ENCODE results near the gene KCNJ15.

The KCNJ15 gene

DNA sequence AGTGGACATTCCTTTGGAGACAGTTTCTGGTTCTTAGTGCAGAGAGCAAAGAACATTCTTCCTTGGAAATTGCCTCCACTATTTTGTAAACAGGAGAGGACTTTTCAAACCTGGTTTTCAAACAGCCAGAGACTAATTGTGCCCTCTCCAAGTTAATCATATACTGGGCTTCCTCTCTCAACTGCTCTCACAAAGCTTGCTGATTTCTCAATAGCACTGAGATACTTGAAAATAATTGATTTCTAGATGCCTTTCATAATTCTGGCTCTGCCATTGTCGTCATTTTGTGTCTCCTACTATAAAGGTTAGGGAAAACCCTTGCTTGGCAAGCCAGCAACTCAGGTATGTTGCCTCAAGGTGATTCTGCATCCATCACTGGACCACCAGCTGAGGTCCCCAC, 56.0 kb downstream of the KCNJ15 start:
- no peaks in the 10 kb centered on the region for H3K36me3 ChIP-seq (replicated peaks; ENCODE audit: low read depth, low read length)
- H3K4me3 ChIP-seq (ENCODE audit: low read length), result no peak overlapping the region
- no peaks in the 10 kb centered on the region for H3K4me1 ChIP-seq (ENCODE audit: low read length)
- no peak overlapping the region for H2AFZ ChIP-seq (ENCODE audit: low read depth, low read length)
- no peak overlapping the region for H3K4me2 ChIP-seq (ENCODE audit: low read length)
- TF ChIP-seq, protein P1, sequence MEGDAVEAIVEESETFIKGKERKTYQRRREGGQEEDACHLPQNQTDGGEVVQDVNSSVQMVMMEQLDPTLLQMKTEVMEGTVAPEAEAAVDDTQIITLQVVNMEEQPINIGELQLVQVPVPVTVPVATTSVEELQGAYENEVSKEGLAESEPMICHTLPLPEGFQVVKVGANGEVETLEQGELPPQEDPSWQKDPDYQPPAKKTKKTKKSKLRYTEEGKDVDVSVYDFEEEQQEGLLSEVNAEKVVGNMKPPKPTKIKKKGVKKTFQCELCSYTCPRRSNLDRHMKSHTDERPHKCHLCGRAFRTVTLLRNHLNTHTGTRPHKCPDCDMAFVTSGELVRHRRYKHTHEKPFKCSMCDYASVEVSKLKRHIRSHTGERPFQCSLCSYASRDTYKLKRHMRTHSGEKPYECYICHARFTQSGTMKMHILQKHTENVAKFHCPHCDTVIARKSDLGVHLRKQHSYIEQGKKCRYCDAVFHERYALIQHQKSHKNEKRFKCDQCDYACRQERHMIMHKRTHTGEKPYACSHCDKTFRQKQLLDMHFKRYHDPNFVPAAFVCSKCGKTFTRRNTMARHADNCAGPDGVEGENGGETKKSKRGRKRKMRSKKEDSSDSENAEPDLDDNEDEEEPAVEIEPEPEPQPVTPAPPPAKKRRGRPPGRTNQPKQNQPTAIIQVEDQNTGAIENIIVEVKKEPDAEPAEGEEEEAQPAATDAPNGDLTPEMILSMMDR (IDR thresholded peaks at IDR 0.05; ENCODE audit: low read depth, low read length), result no peak
- no peak for TF ChIP-seq EZH2phosphoT487 (IDR thresholded peaks at IDR 0.05; ENCODE audit: low read depth)
- no peak overlapping the region for H3K9ac ChIP-seq (ENCODE audit: low read length)
- no peak overlapping the region for H3K27ac ChIP-seq (ENCODE audit: low read length)
- H4K20me1 ChIP-seq (ENCODE audit: insufficient read depth, low read length), result no peaks in the 10 kb centered on the region
- no peaks in the 10 kb centered on the region for H3K79me2 ChIP-seq (ENCODE audit: low read length)
- no peaks in the 10 kb centered on the region for H3K9me3 ChIP-seq (ENCODE audit: insufficient read depth, low read length)
- H3K27me3 ChIP-seq (ENCODE audit: low read depth, low read length), result no peaks in the 10 kb centered on the region

DNA sequence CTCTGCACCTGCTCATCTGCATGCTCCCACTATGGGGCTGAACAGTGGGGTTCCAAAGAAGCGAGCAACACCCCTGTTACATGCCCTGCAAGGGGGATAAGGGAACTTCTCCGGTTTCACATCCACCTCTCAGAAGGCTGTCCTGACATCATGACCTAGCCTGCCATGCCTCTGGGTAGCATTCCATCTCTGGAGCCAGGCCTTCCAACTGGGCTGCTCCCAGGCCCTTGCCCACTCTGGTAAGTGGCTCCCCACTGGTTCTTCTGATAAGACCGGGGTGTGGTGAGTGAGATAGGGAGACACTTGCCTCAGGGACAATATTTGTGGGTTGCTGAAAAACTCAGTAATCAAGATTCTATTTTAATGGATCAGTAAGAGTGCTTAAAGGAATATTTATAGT, 57.8 kb downstream of the KCNJ15 start:
- H3K4me2 ChIP-seq (ENCODE audit: low read length), result no peak overlapping the region
- no peaks in the 10 kb centered on the region for H3K27me3 ChIP-seq (ENCODE audit: low read depth, low read length)
- no peak overlapping the region for H3K4me3 ChIP-seq (ENCODE audit: low read length)
- no peaks in the 10 kb centered on the region for H3K36me3 ChIP-seq (replicated peaks; ENCODE audit: low read depth, low read length)
- no peak overlapping the region for H3K9ac ChIP-seq (ENCODE audit: low read length)
- H3K4me1 ChIP-seq (ENCODE audit: low read length), result no peaks in the 10 kb centered on the region
- no peak overlapping the region for H2AFZ ChIP-seq (ENCODE audit: low read depth, low read length)
- no peak for TF ChIP-seq EZH2phosphoT487 (IDR thresholded peaks at IDR 0.05; ENCODE audit: low read depth)
- TF ChIP-seq, protein P1 (IDR thresholded peaks at IDR 0.05; ENCODE audit: low read depth, low read length), result no peak
- H3K27ac ChIP-seq (ENCODE audit: low read length), result no peak overlapping the region
- no peaks in the 10 kb centered on the region for H3K9me3 ChIP-seq (ENCODE audit: insufficient read depth, low read length)
- no peaks in the 10 kb centered on the region for H4K20me1 ChIP-seq (ENCODE audit: insufficient read depth, low read length)
- no peaks in the 10 kb centered on the region for H3K79me2 ChIP-seq (ENCODE audit: low read length)

DNA sequence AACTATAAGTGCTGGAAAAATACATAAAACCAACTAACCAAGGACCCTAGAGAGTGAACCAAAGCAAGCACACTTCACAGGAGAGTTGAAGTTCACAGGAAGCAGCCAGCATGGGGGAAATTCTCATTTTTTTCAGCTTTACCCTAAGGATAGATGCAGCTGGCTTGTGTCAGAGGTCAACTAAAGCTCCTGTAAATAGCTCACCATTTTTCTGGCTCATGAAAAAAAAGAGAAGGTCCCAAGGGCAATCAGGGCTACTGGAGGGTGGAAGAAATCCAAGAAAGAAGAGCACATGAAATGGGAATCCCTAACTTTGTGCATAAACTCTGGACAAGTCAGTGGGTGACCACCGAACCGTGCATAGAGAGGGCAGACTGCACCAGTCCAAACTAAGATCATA, 58.3 kb downstream of the KCNJ15 start:
- no peaks in the 10 kb centered on the region for H3K4me1 ChIP-seq (ENCODE audit: low read length)
- H3K9ac ChIP-seq (ENCODE audit: low read length), result no peak overlapping the region
- no peaks in the 10 kb centered on the region for H3K79me2 ChIP-seq (ENCODE audit: low read length)
- H2AFZ ChIP-seq (ENCODE audit: low read depth, low read length), result no peak overlapping the region
- TF ChIP-seq EZH2phosphoT487 (IDR thresholded peaks at IDR 0.05; ENCODE audit: low read depth), result no peak
- TF ChIP-seq, protein P1 (IDR thresholded peaks at IDR 0.05; ENCODE audit: low read depth, low read length), result no peak
- H3K27ac ChIP-seq (ENCODE audit: low read length), result no peak overlapping the region
- no peaks in the 10 kb centered on the region for H4K20me1 ChIP-seq (ENCODE audit: insufficient read depth, low read length)
- no peaks in the 10 kb centered on the region for H3K27me3 ChIP-seq (ENCODE audit: low read depth, low read length)
- H3K9me3 ChIP-seq (ENCODE audit: insufficient read depth, low read length), result no peaks in the 10 kb centered on the region
- no peak overlapping the region for H3K4me3 ChIP-seq (ENCODE audit: low read length)
- no peak overlapping the region for H3K4me2 ChIP-seq (ENCODE audit: low read length)
- no peaks in the 10 kb centered on the region for H3K36me3 ChIP-seq (replicated peaks; ENCODE audit: low read depth, low read length)

DNA sequence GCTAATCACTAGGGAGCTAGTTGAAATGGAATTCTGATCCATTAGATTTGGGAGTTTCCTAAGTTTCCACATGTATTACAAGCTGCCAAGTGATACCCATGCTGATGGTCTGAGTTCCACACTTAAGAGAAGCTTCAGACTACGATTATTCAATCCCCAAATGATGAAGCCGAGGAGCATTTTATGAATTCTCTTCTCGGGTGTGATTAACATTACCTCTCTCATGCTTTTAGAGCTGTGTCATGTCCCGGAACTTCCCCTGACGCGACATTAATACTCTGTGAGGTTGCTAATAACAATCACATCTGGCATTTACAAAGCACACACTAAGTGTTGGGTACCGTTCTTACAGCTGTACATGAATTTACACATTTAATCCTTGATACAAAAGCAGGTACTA, 63.0 kb downstream of the KCNJ15 start:
- Histone ChIP-seq H3K79me2 (ENCODE audit: low read length) (no peaks in the 10 kb centered on the region), H3K27ac (ENCODE audit: low read length) (no peak overlapping the region), H3K9ac (ENCODE audit: low read length) (no peak overlapping the region), H3K27me3 (ENCODE audit: low read depth, low read length) (no peaks in the 10 kb centered on the region), H3K36me3 (replicated peaks; ENCODE audit: low read depth, low read length) (no peaks in the 10 kb centered on the region), H2AFZ (ENCODE audit: low read depth, low read length) (no peak overlapping the region), H3K4me3 (ENCODE audit: low read length) (no peak overlapping the region), H3K9me3 (ENCODE audit: insufficient read depth, low read length) (no peaks in the 10 kb centered on the region), H3K4me2 (ENCODE audit: low read length) (no peak overlapping the region), H3K4me1 (ENCODE audit: low read length) (no peaks in the 10 kb centered on the region), H4K20me1 (ENCODE audit: insufficient read depth, low read length) (no peaks in the 10 kb centered on the region)
- no peak for TF ChIP-seq EZH2phosphoT487 (IDR thresholded peaks at IDR 0.05; ENCODE audit: low read depth)
- TF ChIP-seq, protein P1 (IDR thresholded peaks at IDR 0.05; ENCODE audit: low read depth, low read length), result no peak

Measured in OCI-LY3 (cell line).